ENCODE data around the gene BLACAT1.
A peak's percentile ranks its signal among the peaks of the same experiment; 100 is the strongest.

Gene BLACAT1

DNA sequence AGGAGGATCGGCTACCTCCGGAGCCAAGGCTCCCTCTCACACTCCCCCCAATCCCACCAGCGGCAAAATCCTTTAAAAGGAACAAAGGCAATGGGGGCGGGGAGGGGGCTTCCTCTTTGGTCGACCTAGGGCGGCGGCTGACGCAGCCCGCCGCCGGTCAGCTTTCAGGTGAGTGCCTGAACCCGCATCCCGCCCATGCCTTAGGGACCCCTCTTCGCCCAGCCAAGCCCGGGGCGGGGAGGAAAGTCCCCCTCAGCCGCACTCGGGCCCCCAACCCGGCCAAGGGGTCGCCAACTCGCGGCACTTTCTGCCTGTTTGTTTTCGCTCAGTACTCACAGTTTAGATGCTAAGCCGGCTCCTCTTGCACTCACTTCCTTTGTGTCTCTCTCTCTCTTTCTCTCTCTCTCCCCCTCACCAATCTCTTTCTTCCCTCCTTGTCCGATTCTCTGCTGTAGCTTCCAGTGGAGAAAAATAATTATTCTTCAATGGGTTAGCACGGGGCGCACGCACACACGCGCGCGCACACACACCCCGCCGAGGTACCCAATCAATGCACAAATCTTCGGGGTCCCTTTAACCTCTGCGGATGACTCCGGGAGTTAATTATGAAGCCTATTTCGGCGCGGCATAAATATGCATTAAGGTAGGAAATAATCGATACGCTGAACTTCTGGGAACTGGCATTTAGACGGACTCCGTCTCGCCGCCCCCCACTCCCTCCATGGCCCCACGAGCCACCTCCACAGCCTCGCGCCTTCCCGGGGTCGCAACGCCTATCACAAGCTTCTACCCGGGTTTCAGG is at the start of gene BLACAT1:
Gene BLACAT1, minus strand, starts transcription at position 465 of the 802 bp plus-strand sequence.
- DNase-seq, result no peak

DNA sequence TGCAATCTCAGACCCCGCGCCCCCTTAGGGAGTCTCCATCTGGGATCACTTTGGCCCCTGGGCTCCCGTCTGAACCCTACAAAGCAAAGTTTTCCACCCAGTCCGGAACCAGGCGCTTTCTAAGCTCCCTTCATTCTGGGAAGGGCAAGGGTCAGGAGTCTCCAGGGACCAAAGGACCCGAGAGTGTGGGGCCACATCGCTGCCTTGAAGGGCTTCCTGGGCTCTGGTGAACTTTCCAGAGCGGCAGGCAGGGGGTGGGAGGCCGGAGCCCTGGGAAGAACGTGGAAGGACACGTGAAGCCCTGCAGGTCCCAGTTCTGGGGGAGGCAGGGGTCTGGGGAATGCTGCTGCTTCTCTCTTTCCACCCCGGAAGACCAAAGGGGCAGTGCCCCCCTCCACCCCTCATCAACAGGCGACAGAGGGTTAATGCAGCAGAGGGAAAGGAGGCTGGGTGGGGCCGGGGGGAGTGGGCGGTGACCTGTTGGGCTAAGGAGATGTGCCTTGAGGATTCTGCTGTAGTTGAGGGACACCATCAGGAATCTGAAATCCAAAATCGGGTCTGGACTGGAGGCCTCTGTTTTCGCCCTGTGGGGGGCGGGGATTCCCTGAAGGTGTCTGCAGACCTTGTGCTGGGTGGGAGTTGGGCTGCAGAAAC is 49.4 kb upstream of the BLACAT1 start:
- DNase-seq, result no peak

GRCh38 chr1:205504311-205505075 is 48.6 kb upstream of the BLACAT1 start, which contains the start of gene CDK18:
Gene CDK18, plus strand, starts transcription at chr1:205504669. Its CDS starts 18,499 bp downstream, at chr1:205523168.
- peak; percentile 45 for DNase-seq

DNA sequence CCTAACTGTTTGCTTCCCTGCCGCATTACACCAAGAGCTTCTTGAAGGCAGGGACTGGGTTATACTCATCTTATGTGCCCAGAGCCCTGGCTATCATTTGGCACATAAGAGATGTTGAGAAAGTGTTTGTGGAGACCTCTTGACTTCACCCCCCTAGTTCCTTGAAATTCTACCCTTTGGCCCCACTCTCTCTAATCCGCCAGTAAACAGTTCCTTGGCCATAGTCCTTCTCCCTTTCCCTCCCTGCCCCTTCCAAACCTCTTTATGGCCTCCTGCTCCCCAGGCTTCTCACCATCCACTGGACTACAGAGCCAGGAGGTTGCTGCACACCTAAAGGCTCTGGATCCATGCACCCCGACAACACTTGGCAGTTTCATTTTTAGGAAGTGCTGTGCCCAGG is 47.1 kb upstream of the BLACAT1 start:
- no peak for DNase-seq

- DNase-seq, result no peak
These were observed 46.4 kb upstream of the BLACAT1 start for GRCh38 chr1:205502111-205502810.

GRCh38 chr1:205500240-205501233 is 44.7 kb upstream of the BLACAT1 start:
- DNase-seq, result no peak

DNA sequence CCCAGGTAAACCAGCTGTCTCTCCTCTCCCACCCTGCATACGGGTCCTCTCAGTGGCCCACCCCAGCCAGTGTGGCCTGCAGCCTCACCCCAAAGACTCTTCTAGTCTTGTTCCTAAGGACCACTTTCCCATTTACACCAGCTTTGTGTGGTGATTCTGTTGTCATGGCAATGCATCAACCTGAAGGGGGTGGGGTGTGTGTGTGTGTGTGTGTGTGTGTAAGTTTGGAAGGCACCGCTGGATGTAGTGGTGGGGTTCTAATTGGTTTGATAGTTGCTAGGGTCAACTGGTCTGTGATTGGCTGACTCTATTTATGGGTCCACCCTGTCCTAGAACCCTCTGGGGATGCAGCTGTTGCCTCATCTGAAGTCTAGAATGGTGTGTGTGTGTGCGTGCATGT is 43.9 kb upstream of the BLACAT1 start:
- no peak for DNase-seq

DNA sequence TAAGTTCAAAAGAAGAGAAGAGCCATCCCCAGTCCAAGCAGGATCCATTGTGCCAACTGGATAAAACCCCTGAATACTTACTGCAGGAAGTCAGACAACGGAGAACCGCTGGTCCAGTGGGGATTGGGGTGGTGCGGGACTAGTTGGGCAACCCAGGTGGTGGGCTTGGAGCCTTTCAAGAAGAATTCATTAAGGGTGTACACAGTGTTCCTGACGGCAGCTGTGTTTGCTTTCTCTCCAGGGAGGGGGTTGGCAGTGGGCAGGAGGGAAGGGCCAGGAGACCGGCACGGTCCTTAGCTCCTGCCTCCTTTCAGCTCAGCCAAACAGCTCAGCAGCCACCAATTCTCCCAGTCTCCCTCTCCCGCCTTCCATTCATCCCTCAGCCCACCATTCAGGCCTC is 41.5 kb upstream of the BLACAT1 start:
- DNase-seq, result no peak

DNA sequence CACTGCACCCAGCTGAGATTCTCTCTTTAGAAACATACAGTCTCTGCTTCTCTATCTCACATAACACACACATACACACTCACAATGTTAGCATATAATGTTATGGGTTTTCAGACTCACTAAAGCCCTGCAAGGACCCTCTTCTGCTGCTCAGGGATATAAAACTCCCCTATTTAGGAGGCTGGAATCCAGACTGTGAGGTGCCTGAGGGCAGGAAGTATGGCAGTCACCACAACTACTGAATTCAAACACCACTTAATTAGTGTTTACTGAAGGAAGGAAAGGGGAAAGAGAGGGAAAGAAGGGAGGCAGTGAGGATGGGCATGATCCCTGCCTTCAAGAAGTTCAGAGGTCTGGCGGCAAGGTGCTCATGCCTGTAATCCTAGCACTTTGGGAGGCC is 40.8 kb upstream of the BLACAT1 start:
- no peak for DNase-seq

GRCh38 chr1:205495237-205495823 is 39.5 kb upstream of the BLACAT1 start:
- DNase-seq, result no peak

GRCh38 chr1:205494115-205494514 is 38.3 kb upstream of the BLACAT1 start:
- no peak for DNase-seq

DNA sequence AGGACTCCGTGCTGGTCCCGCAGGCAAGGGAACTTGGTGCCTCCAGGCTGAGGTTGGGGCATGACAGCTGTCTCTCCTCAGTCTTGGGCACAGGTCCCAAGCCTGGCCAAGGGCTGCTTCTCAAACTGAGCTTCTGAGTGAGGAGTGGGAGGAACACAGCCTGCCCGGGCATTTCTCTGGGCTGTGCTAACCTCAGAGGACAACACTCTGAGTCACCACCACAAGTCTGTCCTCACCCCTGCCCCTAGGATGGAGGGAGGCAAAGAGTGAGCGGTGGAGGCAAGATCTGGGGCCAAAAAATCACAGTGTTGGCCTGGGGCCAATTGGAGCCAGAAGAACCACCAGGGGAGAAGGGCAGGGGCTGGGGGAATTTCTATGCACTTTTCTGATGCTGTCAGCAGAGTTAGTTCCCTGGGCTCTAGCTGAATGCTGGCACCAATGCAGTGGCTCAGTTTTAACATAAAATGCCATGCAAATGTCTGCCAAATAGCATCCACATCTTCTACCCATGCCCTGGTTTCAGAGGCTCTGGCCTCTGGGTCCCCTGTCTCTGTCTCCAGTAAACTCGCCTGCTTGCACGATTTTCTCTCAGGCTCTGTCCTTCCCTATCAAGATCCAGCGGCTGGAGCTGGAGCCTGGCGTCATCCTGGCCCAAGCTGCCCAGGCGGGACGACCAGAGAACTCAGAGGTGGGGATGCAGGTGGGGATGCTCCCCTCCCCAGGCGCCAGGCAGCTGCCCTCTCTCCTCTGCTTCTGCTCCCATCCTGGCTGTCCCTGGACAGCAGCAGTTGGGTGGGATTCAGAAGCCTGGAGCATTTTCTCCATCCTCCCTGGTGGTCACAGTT is 37.6 kb upstream of the BLACAT1 start:
- DNase-seq, result no peak

DNA sequence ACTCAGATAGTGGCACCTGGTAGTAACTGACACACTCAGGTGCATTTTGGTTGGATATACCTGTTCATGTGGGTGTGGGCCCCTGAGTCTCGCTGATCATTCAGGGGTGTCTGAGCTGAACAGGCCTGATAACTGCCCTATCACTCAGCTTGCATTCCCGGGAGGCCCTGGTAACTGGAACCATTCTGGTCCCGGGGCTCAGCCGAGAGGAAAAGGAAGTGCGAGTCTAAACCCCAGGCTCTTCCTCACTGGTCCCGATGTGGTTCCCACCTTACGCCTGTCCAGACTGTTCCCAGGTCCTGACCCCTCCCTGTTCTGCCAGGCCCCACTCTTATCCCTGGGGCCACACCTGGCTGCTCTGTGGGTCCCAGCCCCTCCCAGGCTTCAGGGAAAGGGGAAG is 36.9 kb upstream of the BLACAT1 start:
- no peak for DNase-seq

- DNase-seq, result no peak
These were observed 36.4 kb upstream of the BLACAT1 start for GRCh38 chr1:205492201-205492667.

DNA sequence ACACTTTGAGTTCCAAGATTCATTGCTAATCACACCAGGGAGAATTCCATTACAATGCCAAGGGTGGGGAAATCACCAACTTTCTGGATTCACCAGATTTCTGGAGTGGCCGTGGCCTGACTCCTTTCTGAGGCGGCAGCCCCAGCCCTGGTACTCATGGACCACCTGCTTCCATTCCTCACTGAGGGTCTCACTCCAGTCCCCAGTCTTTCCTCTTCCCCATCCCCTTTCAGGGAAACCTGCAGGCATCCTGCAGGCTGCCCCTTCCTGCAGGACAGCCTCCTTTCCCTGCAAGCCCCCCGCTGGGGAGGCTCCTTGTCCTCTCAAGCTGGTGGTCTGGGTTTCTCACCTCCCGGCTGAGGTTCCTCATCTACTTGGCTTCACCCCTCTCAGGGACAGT is 35.9 kb upstream of the BLACAT1 start:
- DNase-seq, result no peak

DNA sequence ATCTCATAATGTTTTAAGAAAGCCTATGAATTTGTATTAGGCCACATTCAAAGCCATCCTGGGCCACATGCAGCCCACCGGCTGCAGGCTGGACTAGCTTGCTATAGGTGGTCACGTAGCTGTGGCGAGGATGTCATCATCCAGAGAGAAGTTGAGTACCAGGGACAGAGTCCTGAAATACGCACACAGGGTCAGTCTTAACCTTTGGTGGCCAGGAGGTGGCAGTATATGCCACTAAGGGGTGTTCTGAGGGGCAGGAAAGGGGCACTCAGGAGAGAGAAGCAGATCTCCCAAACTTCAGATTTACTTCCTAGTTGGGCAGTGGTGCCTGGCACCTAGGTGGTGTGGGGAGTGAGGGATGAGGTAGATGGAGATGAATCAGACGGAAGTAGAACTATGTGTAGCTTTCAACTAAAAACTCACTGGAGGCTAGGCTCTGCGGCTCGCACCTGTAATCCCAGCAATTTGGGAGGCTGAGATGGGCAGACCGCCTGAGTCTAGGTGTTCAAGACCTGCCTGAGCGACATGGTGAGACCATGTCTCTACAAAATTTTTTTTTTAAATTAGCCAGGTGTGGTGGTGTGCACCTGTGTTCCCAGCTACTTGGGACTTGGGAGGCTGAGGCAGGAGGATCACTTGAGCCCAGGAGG is 32.4 kb upstream of the BLACAT1 start:
- peak; percentile 49 for DNase-seq

DNA sequence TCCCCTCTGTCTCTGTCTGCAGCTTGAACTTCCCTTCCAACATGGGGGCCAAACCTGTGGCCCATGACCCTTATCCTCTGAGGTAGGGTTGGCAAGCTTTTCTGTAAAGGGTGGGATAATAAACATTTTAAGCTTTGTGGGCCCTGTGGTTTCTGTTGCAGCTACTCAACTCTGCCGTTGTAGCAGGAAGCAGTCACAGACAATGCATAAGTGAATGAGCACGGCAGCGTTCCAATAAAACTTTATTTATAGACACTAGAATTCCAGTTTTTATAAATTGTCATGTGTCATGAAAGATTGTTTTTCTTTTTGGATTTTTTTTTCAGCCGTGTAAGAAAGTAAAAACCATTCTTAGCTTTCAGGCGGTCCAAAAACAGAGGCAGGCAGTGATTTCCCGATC is 30.4 kb upstream of the BLACAT1 start:
- DNase-seq, result no peak

GRCh38 chr1:205484985-205485967 is 29.4 kb upstream of the BLACAT1 start:
- peak; percentile 71 for DNase-seq
